Spleen (tissue), 11 donors: ENCODE measurements around the gene CHCHD6. TPM values are rescaled to one million over a fixed set of nuclear protein-coding genes. Genes with fewer than 3 reads are reported as not detected.

Source experiments
- DNase-seq: peaks from one replicate; pipeline ENCODE4 v3.0.0-alpha.2; 2020
- H3K27ac ChIP-seq, 8 donors: fragments of 200-600 bp; sonication (generic) in 7 of 8; 1 replicate in 4 of 8; 2 replicates in 4 of 8; pipeline versions ENCODE4 v1.5.0 to v1.8.0; 2016 to 2021; ENCODE audit warnings: inconsistent platforms in 4 of 8, mild to moderate bottlenecking in 4 of 8, moderate library complexity in 1 of 8
- H3K27me3 ChIP-seq, 7 donors: fragments of 200-600 bp; sonication (generic) in 6 of 7; replicated peaks in 1 of 7; 1 replicate in 4 of 7; 2 replicates in 3 of 7; pipeline versions ENCODE4 v1.5.0 to v1.8.0; 2016 to 2021; ENCODE audit warnings: inconsistent platforms in 3 of 7, mild to moderate bottlenecking in 1 of 7
- H3K36me3 ChIP-seq, 6 donors: fragments of 200-600 bp; sonication (generic) in 5 of 6; 1 replicate in 4 of 6; 2 replicates in 2 of 6; pipeline versions ENCODE4 v1.5.0 to v1.8.0; 2016 to 2021; ENCODE audit warnings: inconsistent platforms in 2 of 6
- H3K4me1 ChIP-seq, 6 donors: fragments of 200-600 bp; sonication (generic) in 5 of 6; 1 replicate in 3 of 6; 2 replicates in 3 of 6; pipeline versions ENCODE4 v1.5.0 to v1.8.0; 2016 to 2021; ENCODE audit warnings: inconsistent platforms in 3 of 6
- H3K4me3 ChIP-seq, 8 donors: fragments of 200-600 bp; sonication (generic) in 7 of 8; 1 replicate in 4 of 8; 2 replicates in 4 of 8; pipeline versions ENCODE4 v1.5.0 to v1.8.0; 2016 to 2021; ENCODE audit warnings: inconsistent platforms in 4 of 8, mild to moderate bottlenecking in 4 of 8, moderate library complexity in 2 of 8
- H3K9me3 ChIP-seq, 8 donors: fragments of 200-600 bp; sonication (generic) in 7 of 8; 1 replicate in 4 of 8; 2 replicates in 4 of 8; pipeline versions ENCODE4 v1.5.0 to v1.8.0; 2016 to 2021; ENCODE audit warnings: inconsistent platforms in 4 of 8
- CTCF ChIP-seq, 11 experiments: fragments of 200-600 bp in 7 of 11; fragments of 450-650 bp in 4 of 11; sonication (generic) in 4 of 11; IDR thresholded peaks in 8 of 11; conservative IDR thresholded peaks in 3 of 11; 1 replicate in 7 of 11; 2 replicates in 4 of 11; pipeline versions ENCODE4 v1.4.0 to v1.8.0; 2016 to 2021; ENCODE audit warnings: antibody characterized with exemption in 11 of 11, inconsistent platforms in 4 of 11, mild to moderate bottlenecking in 1 of 11
- POLR2A ChIP-seq, 3 donors: fragments of 450-650 bp; IDR thresholded peaks; one replicate each; pipeline ENCODE4 v1.5.1; 2017; ENCODE audit warnings: antibody characterized with exemption in 3 of 3, mild to moderate bottlenecking in 1 of 3
- POLR2AphosphoS5 ChIP-seq, 3 donors: sonication (generic); formaldehyde crosslinking; IDR thresholded peaks; one replicate each; pipeline ENCODE4 v1.5.1; 2017; ENCODE audit warnings: antibody characterized with exemption in 3 of 3
- WGBS, 5 donors: extraction: QIAGEN DNeasy Blood & Tissue Kit in 3 of 5; methylation state at CpG; one replicate each; pipeline versions ENCODE4 v1.1.5 to v1.1.7; 2013 to 2018; 5-methylcytosine and 5-hydroxymethylcytosine counted together
- intact Hi-C: fragments of 100-400 bp; cut with DNase I; formaldehyde crosslinking; loops from one replicate; pipeline ENCODE4 v1.15.0; 2023; ENCODE audit warnings: low total_unique reads
- polyA plus RNA-seq, 3 donors: library from polyadenylated mRNA; stranded (reverse); fragments of 200-250 nt; gene quantifications; one replicate each; pipeline ENCODE4 v1.2.1, GENCODE V29; 2013
- total RNA-seq, 7 donors: library from RNA; depleted of rRNA in 3 of 7; stranded (reverse); fragments of >200 nt in 3 of 7; fragmentation: NEBNext Ultra II Directional in 4 of 7; extraction: Animal tissue kit (Norgen Biotek cat#: 25700) in 4 of 7; gene quantifications; one replicate each; pipeline versions ENCODE4 v1.1.0 to v1.2.1, GENCODE V29; 2016 to 2021
- donor health status: healthy with polysubstance abuse.
- donor health status: DM: no; HTN: no; CAD: no; lungs with moderate emphysema.
- donor health status: DM: no; HTN: no; CAD: no.
- donor health status: Bipolar disorder and iron deficiency.
- donor health status: healthy.
- donor health status: DM: no; HTN: no; CAD: no.
- donor health status: DM: yes; HTN: yes; CAD: no.

The CHCHD6 gene
- total and polyA plus RNA-seq, 10 donors = 6.3 to 39.1 (median 11.8) TPM

DNA sequence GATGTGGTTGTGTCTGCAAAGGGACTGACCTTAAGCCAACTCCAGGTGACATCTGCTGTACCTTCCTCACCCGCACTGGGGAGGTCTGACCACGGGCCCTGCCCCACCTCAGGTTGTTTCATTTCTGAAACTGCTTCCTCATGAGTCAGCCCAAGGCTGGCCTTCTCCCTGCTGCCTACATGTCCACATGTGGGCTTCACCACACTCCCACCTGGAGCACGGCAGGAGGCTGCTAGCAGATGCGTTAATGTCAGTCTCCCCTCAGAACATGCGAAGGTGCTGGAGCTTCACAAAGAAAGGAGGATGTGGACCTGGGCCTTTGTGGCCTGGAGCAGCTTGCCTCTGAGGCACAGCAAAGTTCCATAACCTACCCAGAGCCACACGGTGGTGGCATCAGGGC lies 209.5 kb downstream of the CHCHD6 start:
- WGBS, 5 donors = 66 to 80% (median 76%) methylated on average over 6 of the region's 6 CpGs
- DNase-seq = no peak
- intact Hi-C loops = no loop called here

GRCh38 chr3:126914226-126914625 lies 210.2 kb downstream of the CHCHD6 start:
- H3K4me3 ChIP-seq = no peak overlapping the region
- intact Hi-C loops = no loop called here
- no peak overlapping the region for H3K27ac ChIP-seq
- WGBS, 5 donors = 82 to 100% (median 94%) methylated on average over 6 to 7 of the region's 7 CpGs
- H3K4me1 ChIP-seq = peaks cover 18 to 49% (median 39%) of the 10 kb centered on the region in 6 donors
- H3K36me3 ChIP-seq = peaks cover 0 to 25% (median 0%) of the 10 kb centered on the region in 6 donors
- DNase-seq = no peak
- H3K27me3 ChIP-seq = peaks cover 0 to 60% (median 0%) of the 10 kb centered on the region in 7 donors
- TF ChIP-seq POLR2AphosphoS5 (IDR thresholded peaks at IDR 0.05) = no peak
- no peak for TF ChIP-seq CTCF (IDR thresholded peaks at IDR 0.05 in 8 of 11, conservative IDR thresholded peaks at IDR 0.05 in 3 of 11)
- TF ChIP-seq POLR2A (IDR thresholded peaks at IDR 0.05) = no peak
- H3K9me3 ChIP-seq = no peaks in the 10 kb centered on the region

More for the DNA sequence above, 209.5 kb downstream of the CHCHD6 start:
- Histone ChIP-seq H3K4me3 (no peak overlapping the region), H3K9me3 (no peaks in the 10 kb centered on the region), H3K27ac (no peak overlapping the region), H3K27me3 (peaks cover 0 to 60% (median 0%) of the 10 kb centered on the region in 7 donors), H3K4me1 (peaks cover 18 to 56% (median 46%) of the 10 kb centered on the region in 6 donors), H3K36me3 (peaks cover 0 to 25% (median 0%) of the 10 kb centered on the region in 6 donors)
- TF ChIP-seq POLR2AphosphoS5 (IDR thresholded peaks at IDR 0.05) (no peak), CTCF (IDR thresholded peaks at IDR 0.05 in 8 of 11, conservative IDR thresholded peaks at IDR 0.05 in 3 of 11) (no peak), POLR2A (IDR thresholded peaks at IDR 0.05) (no peak)

- WGBS, 5 donors = 97 to 100% (median 98%) methylated on average over 4 of the region's 4 CpGs
- H3K36me3 ChIP-seq = peaks cover 0 to 25% (median 0%) of the 10 kb centered on the region in 6 donors
- DNase-seq = no peak
- intact Hi-C loops = no loop called here
- peaks cover 0 to 2% (median 0%) of the 10 kb centered on the region in 8 donors for H3K9me3 ChIP-seq
- no peak overlapping the region for H3K4me3 ChIP-seq
- H3K4me1 ChIP-seq = peaks cover 18 to 41% (median 35%) of the 10 kb centered on the region in 6 donors
- no peak overlapping the region for H3K27ac ChIP-seq
- TF ChIP-seq POLR2AphosphoS5 (IDR thresholded peaks at IDR 0.05) (no peak), POLR2A (IDR thresholded peaks at IDR 0.05) (no peak), CTCF (IDR thresholded peaks at IDR 0.05 in 8 of 11, conservative IDR thresholded peaks at IDR 0.05 in 3 of 11) (no peak)
- H3K27me3 ChIP-seq = peaks cover 0 to 54% (median 0%) of the 10 kb centered on the region in 7 donors
Measured at GRCh38 chr3:126915015-126915414, 211.0 kb downstream of the CHCHD6 start.

- no peak for DNase-seq
- H3K4me1 ChIP-seq = peaks cover 10 to 35% (median 25%) of the 10 kb centered on the region in 6 donors
- H3K4me3 ChIP-seq = no peak overlapping the region
- peaks cover 0 to 51% (median 0%) of the 10 kb centered on the region in 7 donors for H3K27me3 ChIP-seq
- intact Hi-C loops = no loop called here
- TF ChIP-seq POLR2A (IDR thresholded peaks at IDR 0.05) (no peak), CTCF (IDR thresholded peaks at IDR 0.05 in 8 of 11, conservative IDR thresholded peaks at IDR 0.05 in 3 of 11) (no peak), POLR2AphosphoS5 (IDR thresholded peaks at IDR 0.05) (no peak)
- H3K9me3 ChIP-seq = peaks cover 0 to 8% (median 0%) of the 10 kb centered on the region in 8 donors
- 92 to 97% (median 94%) methylated on average over 4 of the region's 4 CpGs for WGBS, 5 donors
- no peak overlapping the region for H3K27ac ChIP-seq
- H3K36me3 ChIP-seq = peaks cover 0 to 29% (median 0%) of the 10 kb centered on the region in 6 donors
Measured at GRCh38 chr3:126916546-126916945, 212.5 kb downstream of the CHCHD6 start.
